HCT116 (cell line): ENCODE data around the gene PDE6B. TPM values are rescaled to one million over a fixed set of nuclear protein-coding genes. Genes with fewer than 3 reads are reported as not detected.

Experiments
- ATAC-seq: fragments of 200-7000 bp; cut with Tn5 transposase; 2 replicates; pipeline ENCODE4 v1.9.1; 2020; ENCODE audit warnings: mild to moderate bottlenecking, moderate library complexity
- BruUV-seq: library from RNA; stranded (reverse); fragments of 400-500 nt; replicated peaks from 2 replicates; lab custom pipeline; 2021; lab: Mats Ljungman, UMichigan
- CTCF ChIA-PET: fragments of 300-600 bp; sonication (Branson Sonifier 250); formaldehyde crosslinking; loops from one replicate; lab custom pipeline; 2021; ENCODE audit warnings: antibody characterized with exemption; lab: Charles Lee
- POLR2A ChIA-PET: fragments of 300-600, 350-600 bp; sonication (Branson Sonifier 250); formaldehyde crosslinking; loops from one replicate; lab custom pipeline; 2021; ENCODE audit warnings: antibody characterized with exemption; lab: Charles Lee
- RAD21 ChIA-PET, 2 experiments: fragments of 300-600 bp; sonication (Branson Sonifier 250); formaldehyde crosslinking; loops; one replicate each; lab custom pipeline; 2023; ENCODE audit warnings: low total read pairs in 2 of 2; ENCODE audit not compliant: uncharacterized antibody in 2 of 2, unreplicated experiment in 2 of 2, low non-redundant PET in 1 of 2; lab: Charles Lee
- DNase-seq: peaks from one replicate; pipeline ENCODE4 v3.0.0-alpha.2; 2010; ENCODE audit warnings: low read depth, low spot score
- H2AFZ ChIP-seq: fragments of 200-600 bp; shearing (Covaris generic), sonication (generic); 2 replicates; pipeline ENCODE4 v1.6.1; 2017; ENCODE audit warnings: low read depth, mixed run types, mixed read lengths, antibody characterized with exemption, low read length; ENCODE audit not compliant: poor library complexity, severe bottlenecking
- H3K27ac ChIP-seq: 2 replicates; pipeline ENCODE4 v1.5.1; 2012; ENCODE audit warnings: low read depth, low read length
- H3K27me3 ChIP-seq: fragments of 200-600 bp; sonication (generic); 2 replicates; pipeline ENCODE4 v1.6.1; 2016; ENCODE audit warnings: mixed run types, low read length, mixed read lengths; ENCODE audit not compliant: insufficient read depth
- H3K36me3 ChIP-seq, 2 experiments: fragments of 200-500 bp in 1 of 2; fragments of 200-600 bp in 1 of 2; sonication (Bioruptor generic) in 1 of 2; sonication (generic) in 1 of 2; 2 replicates each; pipeline versions ENCODE4 v1.5.1 to v1.6.1; 2014 to 2016; ENCODE audit warnings: low read length in 2 of 2, inconsistent platforms in 1 of 2, mixed read lengths in 1 of 2, mixed run types in 1 of 2; ENCODE audit not compliant: insufficient read depth in 2 of 2, control insufficient read depth in 1 of 2
- H3K4me1 ChIP-seq, 2 experiments: fragments of 200-600 bp in 1 of 2; sonication (generic) in 1 of 2; 2 replicates each; pipeline versions ENCODE4 v1.5.1 to v1.6.1; 2012 to 2017; ENCODE audit warnings: low read length in 2 of 2, inconsistent platforms in 1 of 2, mild to moderate bottlenecking in 1 of 2, mixed read lengths in 1 of 2, mixed run types in 1 of 2, moderate library complexity in 1 of 2; ENCODE audit not compliant: insufficient read depth in 2 of 2, control insufficient read depth in 1 of 2
- H3K4me2 ChIP-seq: fragments of 200-600 bp; sonication (generic); 2 replicates; pipeline ENCODE4 v1.6.1; 2017; ENCODE audit warnings: mixed run types, low read length, mixed read lengths
- H3K4me3 ChIP-seq, 2 experiments: fragments of 200-600 bp in 1 of 2; sonication (generic) in 1 of 2; replicated peaks in 1 of 2; 2 replicates each; pipeline ENCODE4 v1.5.1; 2011 to 2016; ENCODE audit warnings: low read length in 2 of 2, control low read depth in 1 of 2, low read depth in 1 of 2, mild to moderate bottlenecking in 1 of 2, mixed read lengths in 1 of 2, mixed run types in 1 of 2
- H3K79me2 ChIP-seq: fragments of 200-600 bp; sonication (generic); 2 replicates; pipeline ENCODE4 v1.6.1; 2017; ENCODE audit warnings: mild to moderate bottlenecking, mixed run types, low read length, moderate library complexity, mixed read lengths; ENCODE audit not compliant: insufficient read depth
- H3K9ac ChIP-seq: fragments of 200-600 bp; sonication (generic); 2 replicates; pipeline ENCODE4 v1.6.1; 2016; ENCODE audit warnings: low read length, mixed read lengths
- H3K9me2 ChIP-seq: fragments of 200-600 bp; sonication (generic), shearing (Covaris generic); 2 replicates; pipeline ENCODE4 v1.6.1; 2017; ENCODE audit warnings: mixed run types, mild to moderate bottlenecking, moderate library complexity; ENCODE audit not compliant: insufficient read depth
- H3K9me3 ChIP-seq, 2 experiments: fragments of 200-500 bp in 1 of 2; fragments of 200-600 bp in 1 of 2; sonication (Bioruptor generic) in 1 of 2; sonication (generic) in 1 of 2; 2 replicates each; pipeline ENCODE4 v1.6.1; 2014 to 2017; ENCODE audit warnings: low read length in 2 of 2, mixed read lengths in 2 of 2, inconsistent platforms in 1 of 2, low read depth in 1 of 2, mild to moderate bottlenecking in 1 of 2, mixed run types in 1 of 2, moderate library complexity in 1 of 2; ENCODE audit not compliant: control insufficient read depth in 1 of 2, insufficient read depth in 1 of 2
- H4K20me1 ChIP-seq: fragments of 200-600 bp; sonication (generic), shearing (Covaris generic); 2 replicates; pipeline ENCODE4 v1.6.1; 2017; ENCODE audit warnings: mixed run types, mild to moderate bottlenecking, moderate library complexity; ENCODE audit not compliant: insufficient read depth
- ATF3 ChIP-seq: IDR thresholded peaks from 2 replicates; pipeline ENCODE4 v1.6.1; 2012
- CBX3 ChIP-seq: IDR thresholded peaks from 2 replicates; pipeline ENCODE4 v1.6.1; 2012; ENCODE audit warnings: low read depth
- CEBPB ChIP-seq: IDR thresholded peaks from 2 replicates; pipeline ENCODE4 v1.6.1; 2012; ENCODE audit warnings: low read depth
- EGR1 ChIP-seq: IDR thresholded peaks from 2 replicates; pipeline ENCODE4 v1.6.1; 2012; ENCODE audit warnings: low read depth
- ELF1 ChIP-seq: IDR thresholded peaks from 2 replicates; pipeline ENCODE4 v1.6.1; 2012; ENCODE audit warnings: low read depth, borderline replicate concordance
- EZH2 ChIP-seq: fragments of 200-600 bp; sonication (generic); IDR thresholded peaks from 2 replicates; pipeline ENCODE4 v1.6.1; 2017; ENCODE audit warnings: antibody characterized with exemption, mixed run types
- EZH2phosphoT487 ChIP-seq: fragments of 200-600 bp; IDR thresholded peaks from 2 replicates; pipeline ENCODE4 v1.6.1; 2018; ENCODE audit warnings: antibody characterized with exemption, borderline replicate concordance
- FOSL1 ChIP-seq: IDR thresholded peaks from 2 replicates; pipeline ENCODE4 v1.6.1; 2012; ENCODE audit warnings: low read depth
- JUND ChIP-seq: IDR thresholded peaks from 2 replicates; pipeline ENCODE4 v1.6.1; 2012
- MAX ChIP-seq: IDR thresholded peaks from 2 replicates; pipeline ENCODE4 v1.6.1; 2012
- POLR2A ChIP-seq: IDR thresholded peaks from 2 replicates; pipeline ENCODE4 v1.7.0; 2011; ENCODE audit warnings: borderline replicate concordance; ENCODE audit not compliant: insufficient read depth, insufficient read length; ENCODE audit errors: extremely low read depth
- POLR2AphosphoS5 ChIP-seq: IDR thresholded peaks from 2 replicates; pipeline ENCODE4 v1.6.1; 2011; ENCODE audit warnings: mild to moderate bottlenecking, low read depth, low read length, moderate library complexity
- RAD21 ChIP-seq: IDR thresholded peaks from 2 replicates; pipeline ENCODE4 v1.6.1; 2012; ENCODE audit warnings: low read depth, mild to moderate bottlenecking
- REST ChIP-seq: IDR thresholded peaks from 2 replicates; pipeline ENCODE4 v1.6.1; 2012; ENCODE audit warnings: low read depth
- SIN3A ChIP-seq: IDR thresholded peaks from 2 replicates; pipeline ENCODE4 v1.6.1; 2012; ENCODE audit warnings: low read depth
- SP1 ChIP-seq: IDR thresholded peaks from 2 replicates; pipeline ENCODE4 v1.6.1; 2012; ENCODE audit warnings: low read depth
- SRF ChIP-seq: IDR thresholded peaks from 2 replicates; pipeline ENCODE4 v1.6.1; 2012; ENCODE audit warnings: low read depth
- TCF7L2 ChIP-seq: IDR thresholded peaks from 2 replicates; pipeline ENCODE4 v1.7.0; 2011; ENCODE audit warnings: borderline replicate concordance, inconsistent platforms; ENCODE audit not compliant: insufficient read depth, insufficient read length; ENCODE audit errors: extremely low read depth
- YY1 ChIP-seq: IDR thresholded peaks from 2 replicates; pipeline ENCODE4 v1.6.1; 2011; ENCODE audit warnings: low read length, low read depth, moderate library complexity, mild to moderate bottlenecking; ENCODE audit not compliant: insufficient replicate concordance; ENCODE audit errors: extremely low read depth
- intact Hi-C: fragments of 100-400 bp; cut with micrococcal nuclease; formaldehyde crosslinking; loops from 2 replicates; pipeline ENCODE4 v1.10.0; 2022
- total RNA-seq: library from RNA; stranded (reverse); gene quantifications from one replicate; pipeline ENCODE4 v1.2.1, GENCODE V29; 2021; ENCODE audit not compliant: unreplicated experiment

Gene PDE6B
- total RNA-seq, 1 experiment from 2014 or later: not detected

GRCh38 chr4:601612-602558 lies 23.5 kb upstream of the PDE6B start:
- ATAC-seq (no peak), DNase-seq (no peak)
- H3K9me2 ChIP-seq: no peaks in the 10 kb centered on the region
- ChIA-PET POLR2A (interaction anchor here (1.2 kb wide), 1 partner anchor 72 kb away, joined by 3 read pairs; the partner anchor contains the start of genes ATP5ME and MYL5), RAD21 (interaction anchor here in 1 of 2 experiments (1.0 kb wide), 1 partner anchor 82 kb away, joined by 4 read pairs; no protein-coding TSS in a partner anchor), CTCF (interaction anchor here (1.0 to 1.4 kb wide), 6 partner anchors 10 to 408 kb away, joined by 3 to 7 read pairs (median 4); partner anchors contain the start of genes ATP5ME and MYL5)
- intact Hi-C loops: loop anchor here (1.0 to 10.0 kb wide), 2 partner anchors 72 to 383 kb away; partner anchors contain the start of genes ATP5ME, IDUA and MYL5
- no peaks in the 10 kb centered on the region for H3K79me2 ChIP-seq
- H3K36me3 ChIP-seq: no peaks in the 10 kb centered on the region
- H4K20me1 ChIP-seq: no peaks in the 10 kb centered on the region
- H3K27me3 ChIP-seq: no peaks in the 10 kb centered on the region
- H3K4me1 ChIP-seq: peaks cover 3 to 4% of the 10 kb centered on the region in 2 experiments; a peak in 2 of 4 replicates
- no peak overlapping the region for H3K27ac ChIP-seq
- no peak overlapping the region for H3K4me3 ChIP-seq
- no peaks in the 10 kb centered on the region for H3K9me3 ChIP-seq
- no peak overlapping the region for H3K4me2 ChIP-seq
- H3K9ac ChIP-seq: no peak overlapping the region
- TF ChIP-seq ATF3 (no peak), FOSL1 (no peak), MAX (no peak), TCF7L2 (no peak), EGR1 (no peak), EZH2phosphoT487 (no peak), CEBPB (no peak), RAD21 (no peak), YY1 (no peak), POLR2A (no peak), REST (no peak), SP1 (no peak), SRF (no peak), EZH2 (no peak), CBX3 (no peak), JUND (no peak), POLR2AphosphoS5 (no peak), ELF1 (no peak), SIN3A (no peak)
- H2AFZ ChIP-seq: no peak overlapping the region
- no TSS peak for BruUV-seq
